GM12878 (cell line): ENCODE measurements around the gene PIGN. TPM values are rescaled to one million over a fixed set of nuclear protein-coding genes. Genes with fewer than 3 reads are reported as not detected.

Experiments used
- ATAC-seq: fragments of 200-7000 bp; cut with Tn5 transposase; 3 replicates; pipeline ENCODE4 v1.9.1; 2020; ENCODE audit warnings: mild to moderate bottlenecking, moderate library complexity
- BruUV-seq: library from RNA; stranded (reverse); fragments of 400-500 nt; replicated peaks from 2 replicates; lab custom pipeline; 2021; lab: Mats Ljungman, UMichigan
- CTCF ChIA-PET: fragments of 300-600 bp; sonication (Branson Sonifier 250); formaldehyde crosslinking; extraction: SDS; loops from one replicate; lab custom pipeline; 2021; ENCODE audit warnings: inconsistent platforms; lab: Yijun Ruan, JAX
- POLR2A ChIA-PET: fragments of 350-600 bp; formaldehyde crosslinking; extraction: SDS; loops from one replicate; lab custom pipeline; 2021; ENCODE audit warnings: inconsistent platforms; lab: Charles Lee
- RAD21 ChIA-PET: fragments of 300-600 bp; sonication (Branson Sonifier 250); formaldehyde crosslinking; loops from one replicate; lab custom pipeline; 2023; ENCODE audit warnings: antibody characterized with exemption; ENCODE audit not compliant: unreplicated experiment; lab: Charles Lee
- SMC1A ChIA-PET: fragments of 300-600 bp; sonication (Branson Sonifier 250); formaldehyde crosslinking; loops from one replicate; lab custom pipeline; 2023; ENCODE audit not compliant: unreplicated experiment, uncharacterized antibody; lab: Charles Lee
- DNase-seq: peaks from one replicate; pipeline ENCODE4 v3.0.0-alpha.2; 2011; ENCODE audit warnings: low read depth, low spot score
- FAIRE-seq: peaks from 3 replicates; lab custom pipeline; 2011; peaks lifted over from hg19 to GRCh38; lab: Jason Lieb, UNC
- H2AFZ ChIP-seq: 2 replicates; pipeline ENCODE4 v1.6.0; 2011; ENCODE audit warnings: low read depth, low read length, control low read depth; ENCODE audit not compliant: control insufficient read depth
- H3K27ac ChIP-seq: 2 replicates; pipeline ENCODE4 v1.5.1; 2011; ENCODE audit warnings: control low read depth; ENCODE audit not compliant: control insufficient read depth, insufficient read depth
- H3K27me3 ChIP-seq, 2 experiments: replicated peaks in 1 of 2; 2 replicates each; pipeline versions ENCODE4 v1.6.0 to v1.6.1; 2011; ENCODE audit warnings: low read length in 1 of 2; ENCODE audit not compliant: control insufficient read depth in 2 of 2, insufficient read depth in 2 of 2
- H3K36me3 ChIP-seq, 2 experiments: 2 replicates each; pipeline ENCODE4 v1.5.1; 2011; ENCODE audit warnings: low read length in 1 of 2; ENCODE audit not compliant: control insufficient read depth in 2 of 2, insufficient read depth in 2 of 2
- H3K4me1 ChIP-seq: 2 replicates; pipeline ENCODE4 v1.6.1; 2011; ENCODE audit warnings: mild to moderate bottlenecking, low read length, moderate library complexity, mixed read lengths; ENCODE audit not compliant: control insufficient read depth, insufficient read depth
- H3K4me2 ChIP-seq: 2 replicates; pipeline ENCODE4 v1.6.0; 2011; ENCODE audit warnings: control low read depth; ENCODE audit not compliant: control insufficient read depth, insufficient read depth
- H3K4me3 ChIP-seq: fragments of 200-600 bp; sonication (generic); 2 replicates; pipeline ENCODE4 v1.5.1; 2016
- H3K79me2 ChIP-seq: 2 replicates; pipeline ENCODE4 v1.6.0; 2011; ENCODE audit warnings: low read length; ENCODE audit not compliant: control insufficient read depth, insufficient read depth
- H3K9ac ChIP-seq: 2 replicates; pipeline ENCODE4 v1.8.0; 2011; ENCODE audit warnings: low read length, control low read depth, mixed read lengths; ENCODE audit not compliant: control insufficient read depth, insufficient read depth
- H3K9me3 ChIP-seq: replicated peaks from 3 replicates; pipeline ENCODE4 v1.5.1; 2011; ENCODE audit warnings: mild to moderate bottlenecking, low read length; ENCODE audit not compliant: control insufficient read depth, insufficient read depth
- H4K20me1 ChIP-seq: 2 replicates; pipeline ENCODE4 v1.6.0; 2011; ENCODE audit not compliant: control insufficient read depth, insufficient read depth
- BCL11A ChIP-seq: IDR thresholded peaks from 2 replicates; pipeline ENCODE4 v1.6.1; 2011; ENCODE audit warnings: low read depth, low read length
- CBFB ChIP-seq: IDR thresholded peaks from 2 replicates; pipeline ENCODE4 v1.6.1; 2016; ENCODE audit warnings: antibody characterized with exemption, low read depth
- CHD2 ChIP-seq: IDR thresholded peaks from 2 replicates; pipeline ENCODE4 v1.6.1; 2011; ENCODE audit warnings: low read depth, low read length, improper control_type of control experiment, borderline replicate concordance
- DPF2 ChIP-seq: fragments of 450-650 bp; IDR thresholded peaks from 2 replicates; pipeline ENCODE4 v1.6.1; 2017; ENCODE audit warnings: mild to moderate bottlenecking
- EED ChIP-seq: sonication (generic); IDR thresholded peaks from 2 replicates; pipeline ENCODE4 v1.6.1; 2016; ENCODE audit warnings: antibody characterized with exemption, low read depth
- JUNB ChIP-seq: IDR thresholded peaks from 2 replicates; pipeline ENCODE4 v1.6.1; 2016; ENCODE audit warnings: antibody characterized with exemption, mild to moderate bottlenecking
- KDM1A ChIP-seq: fragments of 200-600 bp; sonication (generic); IDR thresholded peaks from 2 replicates; pipeline ENCODE4 v1.6.1; 2016; ENCODE audit warnings: borderline replicate concordance
- NFYA ChIP-seq: IDR thresholded peaks from 2 replicates; pipeline ENCODE4 v1.6.1; 2011; ENCODE audit warnings: low read depth, mild to moderate bottlenecking, low read length, improper control_type of control experiment, borderline replicate concordance
- NFYB ChIP-seq: IDR thresholded peaks from 2 replicates; pipeline ENCODE4 v1.6.1; 2011; ENCODE audit warnings: low read depth, mild to moderate bottlenecking, low read length, improper control_type of control experiment, moderate library complexity; ENCODE audit not compliant: insufficient read depth
- NR2F1 ChIP-seq: fragments of 450-650 bp; conservative IDR thresholded peaks from 2 replicates; pipeline ENCODE4 v1.6.1; 2017; ENCODE audit warnings: mild to moderate bottlenecking
- PAX8 ChIP-seq: fragments of 450-650 bp; IDR thresholded peaks from 2 replicates; pipeline ENCODE4 v1.6.1; 2017; ENCODE audit warnings: mild to moderate bottlenecking, moderate library complexity
- POLR2AphosphoS2 ChIP-seq: IDR thresholded peaks from 2 replicates; pipeline ENCODE4 v1.6.1; 2011; ENCODE audit warnings: low read depth, mild to moderate bottlenecking, low read length, improper control_type of control experiment, moderate library complexity
- RCOR1 ChIP-seq: conservative IDR thresholded peaks from 2 replicates; pipeline ENCODE4 v1.6.1; 2012; ENCODE audit warnings: low read depth, low read length, improper control_type of control experiment
- YY1 ChIP-seq: IDR thresholded peaks from 2 replicates; pipeline ENCODE4 v1.6.1; 2011; ENCODE audit warnings: low read depth, mild to moderate bottlenecking, low read length
- ZZZ3 ChIP-seq: IDR thresholded peaks from 2 replicates; pipeline ENCODE4 v1.6.1; 2011; ENCODE audit warnings: low read depth; ENCODE audit not compliant: control insufficient read depth, insufficient read length
- WGBS: methylation state at CpG from one replicate; pipeline ENCODE4 v1.1.6; 2016; ENCODE audit warnings: low lambda C conversion rate; ENCODE audit not compliant: insufficient replicate concordance, insufficient coverage; ENCODE audit errors: missing lambda C conversion rate; 5-methylcytosine and 5-hydroxymethylcytosine counted together
- in situ Hi-C: fragments of 300-500 bp; cut with MboI; formaldehyde crosslinking; loops from 9 replicates; pipeline ENCODE4 v1.14.3; 2018; ENCODE audit warnings: mixed read lengths
- intact Hi-C: fragments of 100-400 bp; cut with micrococcal nuclease; formaldehyde crosslinking; loops from one replicate; pipeline ENCODE4 v1.14.2; 2022; ENCODE audit not compliant: unreplicated experiment
- polyA plus RNA-seq, 11 experiments: library from polyadenylated mRNA; depleted of rRNA in 4 of 11; unstranded in 6 of 11; stranded (reverse) in 5 of 11; fragments of >200 nt; fragmentation: Nextera tagmentation in 4 of 11; fragmentation: Illumina TruSeq in 1 of 11; extraction: Ambion mirVana in 4 of 11; extraction: Trizol in 1 of 11; gene quantifications; 1 replicate in 1 of 11; 2 replicates in 10 of 11; pipeline versions ENCODE4 v1.2.1 to v1.2.3, GENCODE V29; 2011 to 2016; ENCODE audit warnings: inconsistent platforms in 2 of 11, missing spikeins in 2 of 11, low read depth in 1 of 11
- total RNA-seq, 4 experiments: library from RNA; depleted of rRNA in 3 of 4; stranded (reverse); fragments of >200 nt in 3 of 4; fragmentation: Illumina TruSeq in 1 of 4; extraction: Trizol in 1 of 4; gene quantifications; 2 replicates each; pipeline versions ENCODE4 v1.2.1 to v1.2.3, GENCODE V29; 2013 to 2021
- TF ChIP-seq, protein P1 (sequence below): fragments of 450-650 bp; IDR thresholded peaks from 2 replicates; pipeline ENCODE4 v1.6.1; 2017; ENCODE audit warnings: low read depth, mild to moderate bottlenecking, moderate library complexity
- TF ChIP-seq, protein P2 (sequence below): IDR thresholded peaks from 2 replicates; pipeline ENCODE4 v1.6.1; 2011; ENCODE audit warnings: borderline replicate concordance, low read depth, mild to moderate bottlenecking, moderate library complexity, low read length; ENCODE audit not compliant: insufficient read depth, poor library complexity, severe bottlenecking
- TF ChIP-seq, protein P3 (sequence below): fragments of 450-650 bp; IDR thresholded peaks from 2 replicates; pipeline ENCODE4 v1.6.1; 2017; ENCODE audit warnings: mild to moderate bottlenecking, low read depth, inconsistent platforms; ENCODE audit not compliant: poor library complexity, severe bottlenecking

Gene PIGN
- total and polyA plus RNA-seq, 10 of the 15 experiments (the other 5 are each of a cell fraction or from before 2014, with no cell fraction given), result 6.9 to 25.4 (median 18.7) TPM

DNA sequence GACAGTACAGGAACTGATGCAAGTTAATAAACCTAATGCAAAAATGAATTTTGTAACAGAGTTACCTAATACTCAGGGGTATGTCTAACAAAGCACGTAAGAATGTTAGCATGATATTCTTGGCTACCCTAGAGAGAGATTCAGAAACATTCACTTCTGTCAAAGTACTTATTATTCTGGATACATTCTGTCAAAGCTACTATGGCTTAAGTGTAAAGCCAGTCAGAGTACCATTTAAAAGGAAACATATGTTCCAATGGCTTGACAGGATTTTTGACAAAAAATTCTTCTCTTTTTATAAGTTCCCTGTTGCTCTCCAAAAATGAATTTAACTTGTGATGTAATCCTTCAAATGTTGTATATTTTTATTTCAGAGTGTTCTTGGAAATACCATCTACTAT is 85.5 kb downstream of the PIGN start (continued):
- TF ChIP-seq BCL11A (no peak), EED (no peak), JUNB (no peak), KDM1A (no peak), NFYB (no peak), RCOR1 (no peak), POLR2AphosphoS2 (no peak), CHD2 (no peak)
- TF ChIP-seq, protein P1, sequence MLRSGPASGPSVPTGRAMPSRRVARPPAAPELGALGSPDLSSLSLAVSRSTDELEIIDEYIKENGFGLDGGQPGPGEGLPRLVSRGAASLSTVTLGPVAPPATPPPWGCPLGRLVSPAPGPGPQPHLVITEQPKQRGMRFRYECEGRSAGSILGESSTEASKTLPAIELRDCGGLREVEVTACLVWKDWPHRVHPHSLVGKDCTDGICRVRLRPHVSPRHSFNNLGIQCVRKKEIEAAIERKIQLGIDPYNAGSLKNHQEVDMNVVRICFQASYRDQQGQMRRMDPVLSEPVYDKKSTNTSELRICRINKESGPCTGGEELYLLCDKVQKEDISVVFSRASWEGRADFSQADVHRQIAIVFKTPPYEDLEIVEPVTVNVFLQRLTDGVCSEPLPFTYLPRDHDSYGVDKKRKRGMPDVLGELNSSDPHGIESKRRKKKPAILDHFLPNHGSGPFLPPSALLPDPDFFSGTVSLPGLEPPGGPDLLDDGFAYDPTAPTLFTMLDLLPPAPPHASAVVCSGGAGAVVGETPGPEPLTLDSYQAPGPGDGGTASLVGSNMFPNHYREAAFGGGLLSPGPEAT, result no peak

DNA sequence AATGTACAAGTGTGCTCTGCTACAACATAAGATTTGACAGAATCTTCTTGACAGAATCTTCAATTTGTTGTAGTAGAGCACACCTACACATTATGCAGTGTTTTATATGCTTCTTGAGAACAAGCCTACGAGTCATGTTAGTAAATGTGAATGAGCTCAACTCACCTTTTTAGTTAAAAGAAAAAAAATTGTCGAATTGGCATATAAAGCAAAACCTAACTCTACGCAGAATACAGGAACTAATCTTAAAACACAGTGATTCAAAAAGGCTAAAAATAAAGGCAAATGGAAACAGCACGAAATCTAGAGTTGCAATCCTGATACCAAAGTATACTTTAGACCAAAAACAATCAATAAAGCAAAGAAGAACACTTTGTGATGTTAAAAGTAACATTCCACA is 87.9 kb downstream of the PIGN start:
- Histone ChIP-seq H3K4me1 (no peaks in the 10 kb centered on the region; the same call in 1 of the 2 replicates), H3K9me3 (no peaks in the 10 kb centered on the region), H3K9ac (no peak overlapping the region), H3K4me2 (no peak overlapping the region), H2AFZ (no peak overlapping the region), H3K4me3 (no peak overlapping the region), H3K27ac (no peak overlapping the region), H3K79me2 (no peaks in the 10 kb centered on the region), H4K20me1 (no peaks in the 10 kb centered on the region), H3K36me3 (peaks cover 0 to 4% of the 10 kb centered on the region in 2 experiments; a peak in 2 of 4 replicates), H3K27me3 (no peaks in the 10 kb centered on the region)
- ChIA-PET RAD21 (interaction anchor here (0.6 kb wide), 1 partner anchor 11 kb away, joined by 3 read pairs; no protein-coding TSS in a partner anchor), SMC1A (interaction anchor here (0.7 kb wide), 1 partner anchor 11 kb away, joined by 3 read pairs; no protein-coding TSS in a partner anchor), CTCF (no interaction called here), POLR2A (no interaction called here)
- no TSS peak for BruUV-seq
- intact Hi-C loops (no loop called here), in situ Hi-C loops (no loop called here)
- WGBS, result 92% methylated on average over 4 of the region's 4 CpGs
- DNase-seq (no peak), FAIRE-seq (no peak), ATAC-seq (no peak)
- TF ChIP-seq NFYA (no peak), YY1 (no peak), DPF2 (no peak), NR2F1 (no peak), ZZZ3 (no peak), CHD2 (no peak), PAX8 (no peak), CBFB (no peak)
- TF ChIP-seq, protein P1, result no peak
- TF ChIP-seq, protein P2, sequence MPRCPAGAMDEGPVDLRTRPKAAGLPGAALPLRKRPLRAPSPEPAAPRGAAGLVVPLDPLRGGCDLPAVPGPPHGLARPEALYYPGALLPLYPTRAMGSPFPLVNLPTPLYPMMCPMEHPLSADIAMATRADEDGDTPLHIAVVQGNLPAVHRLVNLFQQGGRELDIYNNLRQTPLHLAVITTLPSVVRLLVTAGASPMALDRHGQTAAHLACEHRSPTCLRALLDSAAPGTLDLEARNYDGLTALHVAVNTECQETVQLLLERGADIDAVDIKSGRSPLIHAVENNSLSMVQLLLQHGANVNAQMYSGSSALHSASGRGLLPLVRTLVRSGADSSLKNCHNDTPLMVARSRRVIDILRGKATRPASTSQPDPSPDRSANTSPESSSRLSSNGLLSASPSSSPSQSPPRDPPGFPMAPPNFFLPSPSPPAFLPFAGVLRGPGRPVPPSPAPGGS, result no peak
- TF ChIP-seq, protein P3, sequence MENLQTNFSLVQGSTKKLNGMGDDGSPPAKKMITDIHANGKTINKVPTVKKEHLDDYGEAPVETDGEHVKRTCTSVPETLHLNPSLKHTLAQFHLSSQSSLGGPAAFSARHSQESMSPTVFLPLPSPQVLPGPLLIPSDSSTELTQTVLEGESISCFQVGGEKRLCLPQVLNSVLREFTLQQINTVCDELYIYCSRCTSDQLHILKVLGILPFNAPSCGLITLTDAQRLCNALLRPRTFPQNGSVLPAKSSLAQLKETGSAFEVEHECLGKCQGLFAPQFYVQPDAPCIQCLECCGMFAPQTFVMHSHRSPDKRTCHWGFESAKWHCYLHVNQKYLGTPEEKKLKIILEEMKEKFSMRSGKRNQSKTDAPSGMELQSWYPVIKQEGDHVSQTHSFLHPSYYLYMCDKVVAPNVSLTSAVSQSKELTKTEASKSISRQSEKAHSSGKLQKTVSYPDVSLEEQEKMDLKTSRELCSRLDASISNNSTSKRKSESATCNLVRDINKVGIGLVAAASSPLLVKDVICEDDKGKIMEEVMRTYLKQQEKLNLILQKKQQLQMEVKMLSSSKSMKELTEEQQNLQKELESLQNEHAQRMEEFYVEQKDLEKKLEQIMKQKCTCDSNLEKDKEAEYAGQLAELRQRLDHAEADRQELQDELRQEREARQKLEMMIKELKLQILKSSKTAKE, result no peak
